GM21367 (cell line): ENCODE measurements around the gene ONECUT2.
A peak's percentile ranks its signal among the peaks of the same experiment; 100 is the strongest.

Experiments
- ATAC-seq: cut with Tn5 transposase; IDR thresholded peaks from one replicate; pipeline ENCODE4 v1.9.1; 2021; ENCODE audit not compliant: unreplicated experiment

Gene ONECUT2

DNA sequence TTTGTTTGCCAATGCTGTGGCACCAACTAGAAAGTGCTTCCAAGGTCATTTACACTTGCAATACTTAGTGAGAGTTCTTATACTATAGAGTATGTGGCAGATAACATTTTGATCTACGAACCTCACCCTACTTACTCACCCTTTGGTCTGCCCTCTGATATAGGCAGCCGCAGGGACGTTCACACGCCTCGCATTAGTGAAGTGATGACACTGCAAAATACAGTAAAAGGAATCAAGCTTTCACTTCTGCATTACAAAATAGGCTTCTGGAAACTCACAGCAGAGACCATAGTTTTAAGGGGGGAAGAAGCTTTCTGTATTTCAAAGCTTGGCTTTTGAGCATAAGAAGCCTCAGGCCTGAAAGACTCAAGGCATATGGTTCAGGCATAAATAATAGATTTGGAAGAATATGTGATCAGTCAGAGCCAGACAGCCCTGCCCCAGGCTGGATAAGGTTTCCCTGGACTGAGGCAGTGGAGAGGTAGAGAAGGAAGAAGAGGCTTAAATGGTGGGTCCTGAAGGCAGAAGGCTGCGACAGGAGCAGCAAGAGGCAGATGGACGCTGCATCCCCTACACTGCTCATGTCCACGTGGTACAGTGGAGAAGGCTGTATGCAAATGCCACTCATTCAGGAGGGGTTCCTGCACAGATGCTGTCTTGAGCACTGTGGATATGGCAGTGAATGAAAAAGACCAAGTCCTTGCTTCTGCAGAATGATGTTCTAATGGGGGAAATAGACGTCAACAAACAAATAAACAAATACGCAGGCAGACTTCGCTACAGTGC, 88.2 kb downstream of the ONECUT2 start:
- ATAC-seq, result peak; percentile 62

DNA sequence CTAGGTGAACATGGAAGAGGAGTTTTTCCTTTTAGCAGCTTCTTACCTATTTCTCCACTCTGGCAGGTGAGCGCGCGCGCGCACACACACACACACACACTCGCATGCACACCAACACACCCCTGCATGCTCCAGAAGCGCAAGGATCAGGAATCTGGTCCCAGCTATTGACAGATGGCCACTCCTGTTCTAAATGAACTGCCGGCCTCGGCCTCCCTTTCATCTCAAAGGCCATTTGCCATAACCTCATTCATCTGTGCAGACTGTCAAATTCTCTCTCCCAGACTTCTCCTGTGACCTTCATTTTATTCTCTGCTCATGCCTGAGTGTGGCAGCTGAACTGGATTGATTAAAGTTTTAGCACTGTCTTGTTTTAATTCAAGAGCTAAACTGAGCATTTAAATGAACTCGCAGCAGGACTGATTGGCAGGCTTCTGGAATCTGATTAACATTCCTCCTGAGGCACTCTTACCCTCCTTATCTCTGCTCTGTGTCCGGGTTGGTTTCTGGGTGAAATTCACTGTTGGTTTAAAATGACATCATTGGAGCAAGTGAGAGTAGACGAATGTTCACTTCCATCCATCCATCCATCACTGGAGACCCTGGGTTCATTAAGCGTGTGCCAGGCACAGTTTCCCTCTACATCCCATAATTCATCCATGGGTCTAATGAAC, 92.5 kb downstream of the ONECUT2 start:
- no peak for ATAC-seq

DNA sequence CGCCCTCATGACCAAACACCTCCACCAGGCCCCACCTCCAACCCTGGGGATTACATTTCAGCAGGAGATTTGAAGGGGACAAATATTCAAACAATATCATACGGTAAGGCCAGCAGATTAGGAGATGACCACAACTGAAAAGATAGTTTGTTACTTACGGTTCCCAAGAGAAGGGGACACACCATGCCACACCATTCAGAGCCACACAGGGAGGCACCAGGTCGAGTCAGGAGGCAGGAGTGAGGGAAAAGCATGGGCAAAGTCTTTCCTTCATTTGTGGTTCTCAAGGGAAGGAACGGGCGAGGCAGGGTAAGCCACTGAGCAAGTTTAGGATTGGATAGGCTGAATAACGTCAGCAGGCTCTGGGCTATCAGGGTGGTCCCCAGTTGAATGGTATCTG, 94.0 kb downstream of the ONECUT2 start:
- no peak for ATAC-seq

DNA sequence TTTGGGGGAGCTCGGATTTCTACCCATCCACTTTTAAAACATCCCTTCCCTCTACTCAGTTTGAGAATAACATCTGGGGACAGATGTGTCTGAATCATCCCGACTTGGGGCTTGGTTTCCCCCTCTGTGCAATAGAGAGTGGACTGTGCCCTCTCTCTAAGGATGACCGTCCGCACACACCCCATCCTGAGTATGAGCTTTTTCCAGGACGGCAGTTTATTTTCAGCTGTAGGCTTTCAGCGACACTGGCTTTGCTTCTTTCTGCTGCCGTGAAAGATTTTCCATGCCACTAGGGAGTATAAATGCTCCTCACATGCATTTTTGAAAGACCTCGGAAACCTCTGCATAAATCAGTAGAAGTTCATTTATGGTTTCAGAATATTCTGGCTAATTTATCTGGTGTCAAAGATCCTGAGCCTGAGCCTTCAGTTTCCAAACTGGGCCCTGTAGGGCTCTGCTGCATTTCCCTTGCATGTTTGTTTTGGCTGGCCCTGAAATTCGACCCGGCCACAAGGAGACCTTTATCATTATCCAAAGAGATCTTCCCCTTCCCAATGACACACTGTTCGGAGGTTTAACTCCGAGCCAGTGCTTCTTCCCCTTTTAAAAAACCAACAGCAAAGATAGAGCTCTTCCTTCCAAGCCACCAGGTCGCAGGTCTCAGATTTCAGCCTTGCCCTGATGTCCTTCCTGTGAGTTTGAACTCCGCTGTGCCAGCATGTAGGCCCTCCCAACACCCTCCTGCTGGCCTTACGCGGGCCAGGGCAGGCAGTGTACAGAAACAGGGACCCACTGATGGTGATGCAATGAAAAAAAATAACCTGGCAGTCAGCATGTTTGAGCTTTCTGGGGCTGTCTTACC, 98.1 kb downstream of the ONECUT2 start:
- no peak for ATAC-seq

DNA sequence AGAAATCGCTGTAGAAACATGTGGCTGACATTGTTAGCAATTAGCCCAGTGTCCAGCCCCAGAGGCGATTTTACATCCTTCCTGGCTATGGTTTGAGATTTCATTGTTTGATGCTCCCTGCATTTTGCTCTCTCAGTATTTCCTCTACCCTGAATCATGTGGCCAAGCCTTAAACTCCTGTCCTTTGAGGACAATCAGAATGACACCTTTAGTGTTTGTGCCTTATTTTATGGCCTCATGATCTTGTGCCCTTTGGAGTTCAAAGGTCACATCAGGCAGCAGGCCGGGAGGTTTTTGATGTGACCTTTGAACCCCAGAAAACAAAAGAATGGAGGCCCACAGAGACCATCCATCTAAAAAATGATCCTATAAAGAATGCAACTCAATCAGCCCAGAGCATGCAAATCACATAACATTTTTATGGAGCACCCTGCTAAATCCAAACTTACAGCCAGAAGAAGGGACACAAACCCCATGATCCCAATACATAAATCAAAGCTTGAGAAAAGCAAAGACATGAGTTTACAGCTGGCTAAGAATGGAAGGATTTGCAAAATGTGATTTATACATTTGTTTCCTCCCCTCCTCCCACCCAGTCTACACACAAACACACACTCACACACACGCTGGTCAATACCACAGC, 98.8 kb downstream of the ONECUT2 start:
- ATAC-seq, result no peak

DNA sequence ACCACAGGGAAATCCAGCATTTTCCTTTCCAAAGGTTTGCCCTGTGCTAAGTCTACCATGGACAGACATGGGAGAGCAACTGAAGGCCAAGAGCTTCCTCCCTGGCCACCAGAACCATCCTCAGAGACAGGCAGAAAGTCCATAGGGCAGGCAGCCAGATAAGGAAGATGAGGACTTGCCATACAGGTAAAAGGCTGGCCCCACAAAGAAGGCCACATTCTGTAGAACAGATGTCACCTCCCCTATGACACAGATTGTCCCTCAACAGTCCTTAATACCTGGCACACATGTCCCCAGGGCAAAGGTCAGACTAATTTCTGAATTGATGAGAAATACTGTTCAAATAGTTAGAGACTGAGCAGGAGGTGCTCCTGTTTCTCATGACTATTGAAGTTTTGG, 99.3 kb downstream of the ONECUT2 start:
- no peak for ATAC-seq

DNA sequence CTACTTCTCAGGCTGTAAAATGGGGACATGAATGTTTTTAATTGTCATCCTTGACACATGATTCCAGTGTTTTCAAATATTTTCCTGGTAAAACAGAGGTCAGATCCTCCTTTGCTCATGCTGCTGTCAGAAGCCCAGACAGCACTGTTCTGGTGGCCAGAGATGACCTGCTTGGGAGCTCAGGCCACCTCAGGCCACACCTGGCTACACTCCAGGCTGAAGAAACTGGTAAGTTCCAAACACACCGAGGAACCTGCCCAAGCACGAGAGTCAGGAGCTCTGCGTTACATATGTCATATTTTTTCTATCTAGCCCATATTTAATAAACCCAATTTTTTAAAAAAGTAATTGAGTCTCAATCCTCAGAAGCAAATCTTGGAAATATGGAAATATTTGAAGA, 103.4 kb downstream of the ONECUT2 start:
- ATAC-seq, result no peak

DNA sequence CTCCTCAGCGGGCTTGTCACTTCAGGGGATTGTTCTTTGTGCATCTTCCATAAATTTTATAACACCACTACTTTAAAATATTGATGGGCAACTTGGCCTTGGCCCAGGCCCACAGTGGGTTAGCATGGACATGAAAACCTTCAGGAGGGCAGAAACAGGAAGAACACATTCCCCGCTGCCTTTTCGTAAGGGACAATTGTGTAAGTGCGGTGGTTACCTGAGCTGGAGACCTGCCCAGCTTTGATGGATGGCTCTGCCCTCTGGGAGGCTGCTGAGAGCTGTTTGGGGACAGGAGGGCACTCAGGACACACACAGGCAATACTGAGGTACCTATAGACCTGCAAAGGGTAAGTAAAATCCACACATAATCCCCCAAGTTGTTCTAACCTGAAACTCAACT, 104.5 kb downstream of the ONECUT2 start:
- no peak for ATAC-seq
